Stimulated activated CD8-positive, alpha-beta memory T cell treated with anti-CD3 and anti-CD28 coated beads, Interleukin-4, amount 100 ng/mL, for 24 hours (primary cell): Measurements from ENCODE around the gene EMILIN3.

ENCODE experiments used
- DNase-seq: peaks from one replicate; pipeline ENCODE4 v3.0.0-alpha.2; 2020; ENCODE audit warnings: low read depth

EMILIN3 gene

GRCh38 chr20:41392295-41392694, 25.7 kb upstream of the EMILIN3 start:
- DNase-seq: no peak

GRCh38 chr20:41391587-41392001, 25.0 kb upstream of the EMILIN3 start:
- no peak for DNase-seq

- DNase-seq: no peak
Observed at GRCh38 chr20:41390889-41391288, 24.3 kb upstream of the EMILIN3 start.

GRCh38 chr20:41387444-41387851, 20.8 kb upstream of the EMILIN3 start:
- DNase-seq: no peak

GRCh38 chr20:41386502-41387427, 20.1 kb upstream of the EMILIN3 start:
- DNase-seq: no peak

- no peak for DNase-seq
Observed at GRCh38 chr20:41382791-41383305, 16.2 kb upstream of the EMILIN3 start.

- no peak for DNase-seq
Observed at GRCh38 chr20:41380551-41381193, 14.1 kb upstream of the EMILIN3 start.

- DNase-seq: no peak
Observed at GRCh38 chr20:41379551-41379950, 12.9 kb upstream of the EMILIN3 start.

- DNase-seq: no peak
Observed at GRCh38 chr20:41377275-41377674, 10.7 kb upstream of the EMILIN3 start.

GRCh38 chr20:41376349-41376748, 9.7 kb upstream of the EMILIN3 start:
- no peak for DNase-seq

GRCh38 chr20:41375846-41376245, 9.2 kb upstream of the EMILIN3 start:
- DNase-seq: no peak

- DNase-seq: no peak
Observed at GRCh38 chr20:41373931-41374920, 7.6 kb upstream of the EMILIN3 start.

GRCh38 chr20:41373251-41373783, 6.7 kb upstream of the EMILIN3 start:
- no peak for DNase-seq

GRCh38 chr20:41371371-41371770, 4.8 kb upstream of the EMILIN3 start:
- DNase-seq: no peak

GRCh38 chr20:41370176-41370575, 3.6 kb upstream of the EMILIN3 start:
- no peak for DNase-seq

GRCh38 chr20:41369673-41370072, 3.1 kb upstream of the EMILIN3 start:
- no peak for DNase-seq

GRCh38 chr20:41367956-41368355, 1.3 kb upstream of the EMILIN3 start:
- DNase-seq: no peak

- no peak for DNase-seq
Observed at GRCh38 chr20:41367393-41367695, 726 bp upstream of the EMILIN3 start.

- DNase-seq: no peak
Observed at GRCh38 chr20:41365777-41366545, 657 bp downstream of the EMILIN3 start.

GRCh38 chr20:41364967-41365765, 1.5 kb downstream of the EMILIN3 start:
- DNase-seq: no peak
